Stimulated activated CD8-positive, alpha-beta memory T cell treated with anti-CD3 and anti-CD28 coated beads, Interleukin-2, amount 100 ng/mL, for 48 hours (primary cell): Measurements from ENCODE around the gene CALU.

Experiments
- DNase-seq, 2 donors: peaks; one replicate each; pipeline ENCODE4 v3.0.0-alpha.2; 2020; ENCODE audit warnings: low read depth in 2 of 2

CALU gene

DNA sequence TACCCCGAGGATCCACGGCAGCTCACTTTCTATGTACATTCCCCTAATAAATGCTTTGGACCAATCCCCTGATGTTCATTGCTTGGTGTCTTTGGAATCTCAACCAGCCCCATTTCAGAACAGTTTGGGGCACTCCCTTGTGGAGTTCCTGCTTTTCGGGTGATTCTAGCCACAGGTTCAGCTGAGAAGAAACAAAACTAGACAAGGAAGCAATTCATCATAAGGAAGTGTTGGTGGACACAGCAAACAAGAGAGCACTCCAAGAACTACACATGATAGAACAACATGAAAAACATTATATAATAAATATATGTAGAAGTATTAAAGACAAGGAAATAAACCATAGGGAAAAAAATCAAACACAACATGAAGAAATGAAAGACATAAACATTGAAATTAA lies 46.6 kb downstream of the CALU start:
- DNase-seq: no peak

- no peak for DNase-seq
Observed at GRCh38 chr7:128788446-128789412, 49.6 kb downstream of the CALU start.

DNA sequence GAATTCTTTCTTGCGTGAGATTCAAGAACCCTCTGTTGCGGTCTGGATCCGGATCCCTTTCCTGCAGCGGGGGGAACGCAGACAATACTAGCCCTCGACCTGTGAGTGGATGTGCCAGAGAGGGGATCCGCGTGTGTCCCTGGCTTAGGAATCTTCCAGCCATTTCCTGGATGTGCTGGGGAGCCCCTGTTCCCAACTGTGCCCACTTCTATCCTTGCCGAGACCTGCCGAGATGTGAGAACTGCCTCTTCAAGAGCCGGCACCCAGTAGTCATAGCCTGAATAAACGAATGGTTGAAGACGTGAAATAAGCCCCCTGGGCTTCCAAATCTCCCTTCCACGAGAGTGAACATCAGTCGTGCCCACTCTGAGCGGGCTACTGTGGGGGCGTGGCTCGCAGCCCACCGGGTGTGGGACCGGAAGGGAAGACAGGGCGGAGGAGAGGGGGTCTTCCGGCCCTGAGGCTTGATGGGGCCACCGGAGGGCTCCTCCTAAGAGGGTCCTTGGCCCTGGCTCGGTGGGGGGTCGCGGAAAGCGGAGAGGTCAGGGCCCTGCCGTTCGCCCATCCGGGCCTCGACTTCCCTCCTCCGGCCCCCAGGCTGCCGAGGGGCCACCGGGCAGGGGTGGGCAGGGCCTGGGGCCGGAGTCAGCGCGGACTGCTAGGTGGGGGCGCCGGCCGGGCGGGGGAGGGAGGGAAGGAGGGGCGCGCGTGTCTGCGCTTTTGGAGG lies 51.3 kb downstream of the CALU start:
- no peak for DNase-seq

DNA sequence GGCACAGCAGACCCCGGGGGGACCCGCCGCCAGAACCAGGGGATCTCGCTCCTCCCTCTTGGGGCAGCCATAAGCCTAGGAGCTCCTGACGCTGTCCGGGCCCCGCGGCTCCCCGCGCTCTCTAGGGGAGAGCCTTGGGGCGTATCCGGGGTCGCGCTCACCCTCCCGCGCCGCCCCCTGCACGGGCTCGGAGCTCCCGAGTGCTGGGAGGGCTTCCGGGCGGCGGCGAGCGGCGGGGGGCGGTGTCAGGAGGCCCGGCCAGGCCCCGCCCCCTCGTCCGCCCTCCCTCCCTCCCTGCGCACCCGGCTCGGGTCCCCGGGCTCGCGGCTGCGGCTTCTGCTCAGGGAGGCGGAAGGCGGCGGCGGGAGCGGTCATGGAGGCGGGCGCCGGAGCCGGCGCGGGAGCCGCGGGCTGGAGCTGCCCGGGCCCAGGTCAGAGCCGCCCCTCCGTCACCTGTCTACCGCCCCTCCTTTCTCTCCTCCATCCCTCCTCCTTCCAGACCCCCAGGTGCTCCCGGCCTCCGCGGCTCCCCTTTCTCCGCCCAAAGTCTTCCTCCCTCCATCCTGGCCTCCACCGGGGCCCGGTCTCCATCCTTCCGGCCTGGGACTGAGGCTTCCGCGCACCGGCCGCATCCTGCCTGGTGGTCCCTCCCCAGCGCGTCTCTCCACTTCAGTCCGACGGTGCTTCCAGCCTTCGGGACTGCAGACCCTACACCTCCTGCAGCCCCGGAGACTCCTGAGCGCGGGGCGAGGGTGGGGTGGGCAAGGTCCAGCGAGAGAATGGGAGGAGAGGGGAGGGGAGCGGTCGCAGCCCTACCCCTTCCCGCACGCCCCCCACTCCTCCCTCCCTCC lies 52.2 kb downstream of the CALU start, which contains the start of gene CCDC136:
TSS of gene CCDC136 (plus strand) at position 848 of the 851 bp plus-strand sequence. CDS start 444 bp downstream, outside the sequence.
- peak; percentile 70 for DNase-seq

- no peak for DNase-seq
Observed at GRCh38 chr7:128791972-128792327, 52.8 kb downstream of the CALU start.

GRCh38 chr7:128792471-128793180 lies 53.5 kb downstream of the CALU start:
- no peak for DNase-seq

DNA sequence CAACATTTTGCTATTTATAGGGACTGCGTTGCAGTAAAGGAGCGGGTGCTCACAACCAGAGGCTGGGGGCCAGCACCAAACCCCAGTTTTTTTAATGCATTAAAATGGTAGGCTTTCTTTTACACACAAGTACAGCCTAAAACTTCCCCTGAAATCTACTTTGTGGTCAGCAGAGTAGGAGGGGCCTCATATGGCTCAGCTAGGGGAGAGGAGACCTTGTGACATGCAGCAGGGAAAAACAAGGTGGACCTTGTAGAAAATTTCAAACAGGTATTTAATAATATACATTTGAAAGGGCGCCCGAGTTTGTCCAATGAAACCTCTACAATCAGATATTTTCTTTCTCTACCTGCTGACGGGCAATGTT lies 54.0 kb downstream of the CALU start:
- no peak for DNase-seq

DNA sequence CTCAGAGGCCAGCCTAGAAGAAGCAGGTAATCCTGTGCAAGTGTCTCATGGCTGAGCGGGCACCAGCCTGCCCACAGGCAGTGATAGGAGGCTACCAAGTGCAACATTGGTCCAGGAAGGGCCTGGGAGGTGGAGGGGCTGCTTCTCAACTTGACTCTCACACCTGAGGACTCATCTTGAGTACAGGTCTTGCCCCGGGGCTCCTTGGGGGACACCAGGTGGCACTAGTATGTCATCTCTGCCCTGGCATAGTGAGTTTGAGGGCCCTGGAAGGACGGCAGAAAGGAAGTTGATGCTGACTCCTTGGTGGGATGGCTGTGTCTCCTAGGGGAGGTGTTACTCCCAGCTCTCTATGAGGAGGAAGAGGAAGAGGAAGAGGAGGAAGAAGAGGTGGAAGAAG lies 54.9 kb downstream of the CALU start:
- no peak for DNase-seq

GRCh38 chr7:128794436-128794835 lies 55.3 kb downstream of the CALU start:
- no peak for DNase-seq

DNA sequence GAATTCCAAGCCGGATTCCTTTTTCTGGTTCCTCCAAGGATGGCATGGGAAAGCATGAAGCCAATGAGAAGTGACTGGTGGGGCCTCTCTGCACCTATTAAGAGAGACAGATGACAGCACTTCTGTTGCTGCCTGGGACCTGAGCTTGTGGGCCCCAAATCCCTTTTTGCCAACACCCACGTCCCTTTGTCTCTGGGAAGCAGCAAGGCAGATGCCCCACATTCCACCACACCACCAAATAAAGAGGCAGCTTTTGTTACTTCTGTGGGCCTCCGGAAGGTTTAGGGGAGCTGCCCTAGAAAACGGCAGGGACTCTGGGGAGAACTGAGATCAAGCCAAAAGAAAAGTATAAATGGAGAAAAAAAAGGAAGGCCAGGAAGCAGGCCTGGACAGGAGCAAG lies 56.0 kb downstream of the CALU start:
- no peak for DNase-seq

DNA sequence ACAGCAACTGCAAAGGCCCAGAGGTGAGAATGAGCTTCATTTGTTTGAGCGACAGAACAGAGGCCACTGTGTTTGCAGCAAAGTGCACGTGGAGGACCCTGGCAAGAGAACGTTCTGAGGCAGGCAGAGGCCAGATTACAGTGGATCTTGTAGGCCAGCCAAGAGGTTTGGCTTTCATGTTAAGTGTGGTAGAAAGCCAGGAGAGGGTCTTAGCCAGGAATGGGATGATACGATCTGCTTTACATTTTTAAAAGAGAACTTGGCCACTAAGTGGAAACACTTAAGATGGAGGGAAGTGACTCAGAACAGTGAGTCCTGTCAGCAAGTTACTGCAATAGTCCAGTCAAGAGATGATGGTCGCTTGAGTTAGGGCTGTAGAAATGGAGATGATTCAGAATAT lies 57.2 kb downstream of the CALU start:
- no peak for DNase-seq

- DNase-seq: no peak
Observed at GRCh38 chr7:128799451-128799850, 60.3 kb downstream of the CALU start.

GRCh38 chr7:128800567-128800966 lies 61.4 kb downstream of the CALU start:
- no peak for DNase-seq

GRCh38 chr7:128801003-128801402 lies 61.8 kb downstream of the CALU start:
- no peak for DNase-seq

DNA sequence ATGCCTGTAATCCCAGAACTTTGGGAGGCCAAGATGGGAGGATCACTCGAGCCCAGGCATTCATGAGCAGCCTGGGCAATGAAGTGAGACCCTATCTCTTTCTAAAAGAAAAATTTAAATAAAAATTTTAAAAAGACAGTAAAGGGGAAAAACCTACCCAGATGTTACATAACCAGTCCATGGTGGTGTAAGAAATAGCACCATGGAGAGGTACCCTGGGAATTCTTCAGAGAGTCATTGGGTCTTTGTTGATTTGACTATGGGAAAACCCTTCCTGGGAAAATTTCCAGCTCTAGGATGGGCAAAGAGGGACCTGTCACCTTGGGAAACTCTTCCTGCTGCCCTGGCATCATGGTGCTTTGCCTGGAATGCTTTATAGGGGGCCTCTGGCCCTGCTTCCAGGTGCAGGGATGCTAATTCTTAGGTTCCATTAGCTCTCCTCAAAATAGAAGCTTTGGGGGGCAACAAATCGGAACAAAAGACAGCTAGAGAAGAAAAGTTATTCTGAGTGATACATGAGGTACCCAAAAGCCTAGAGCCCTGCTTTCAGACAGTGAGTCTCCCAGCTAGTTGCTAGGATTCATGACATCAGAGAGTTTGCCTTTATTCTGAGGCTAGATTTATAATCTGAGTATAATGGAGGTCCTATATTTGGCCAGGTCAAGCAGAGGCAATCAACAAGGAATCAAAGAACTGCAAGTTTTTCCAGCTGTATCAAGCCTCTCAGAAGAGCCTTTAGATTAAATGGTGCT lies 62.7 kb downstream of the CALU start:
- DNase-seq: no peak

DNA sequence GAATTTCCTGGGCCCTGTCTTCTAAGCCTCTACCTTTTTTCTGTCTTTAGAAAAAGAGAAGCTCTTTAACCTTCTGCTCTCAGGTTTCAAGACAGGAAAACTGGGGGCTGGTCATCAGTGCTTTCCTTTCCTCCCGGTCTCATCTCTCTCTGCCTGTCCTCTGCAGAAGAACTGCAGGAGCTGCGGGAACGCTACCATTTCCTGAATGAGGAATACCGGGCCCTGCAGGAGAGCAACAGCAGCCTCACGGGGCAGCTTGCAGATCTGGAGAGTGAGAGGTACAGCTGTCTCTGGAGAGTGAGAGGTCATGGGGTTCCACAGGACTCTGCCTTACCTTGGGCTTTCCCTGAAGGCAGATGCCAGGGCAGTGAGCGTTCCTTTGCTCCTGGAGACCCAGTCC lies 65.3 kb downstream of the CALU start:
- no peak for DNase-seq

DNA sequence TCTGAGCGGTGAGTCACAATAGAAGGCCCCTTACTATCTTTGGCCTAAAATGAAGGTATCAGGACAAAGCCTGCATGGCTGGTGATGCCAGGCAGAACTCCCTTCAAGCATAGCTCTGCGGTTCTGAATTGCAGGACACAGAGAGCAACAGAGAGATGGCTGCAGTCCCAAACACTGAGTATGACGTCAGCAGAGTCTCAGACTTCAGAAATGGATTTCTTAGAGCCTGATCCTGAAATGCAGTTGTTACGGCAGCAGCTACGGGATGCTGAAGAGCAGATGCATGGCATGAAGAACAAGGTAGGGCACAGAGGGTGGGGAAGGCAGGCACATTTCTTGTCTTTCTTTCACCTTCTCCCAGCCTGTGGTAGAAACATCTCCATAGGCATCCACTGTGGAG lies 66.1 kb downstream of the CALU start:
- DNase-seq: no peak

DNA sequence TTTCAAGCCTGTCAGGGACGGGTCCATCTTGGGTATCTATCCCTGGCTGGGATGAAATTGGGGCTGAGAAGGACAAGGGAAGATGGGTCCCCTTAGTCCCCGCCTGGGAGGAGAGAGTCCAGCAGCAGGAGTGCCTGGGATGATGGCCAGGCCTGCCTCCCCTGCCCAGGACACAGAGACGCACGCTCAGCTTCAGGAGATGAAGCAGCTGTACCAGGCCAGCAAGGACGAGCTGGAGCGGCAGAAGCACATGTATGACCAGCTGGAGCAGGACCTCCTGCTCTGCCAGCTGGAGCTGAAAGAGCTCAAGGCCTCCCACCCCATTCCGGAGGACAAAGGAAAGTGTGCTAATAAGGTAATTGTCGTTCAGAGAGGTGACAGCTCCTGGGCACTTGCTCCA lies 68.0 kb downstream of the CALU start:
- DNase-seq: no peak

- DNase-seq: no peak
Observed at GRCh38 chr7:128809363-128809762, 70.2 kb downstream of the CALU start.

- DNase-seq: no peak
Observed at GRCh38 chr7:128810473-128810872, 71.3 kb downstream of the CALU start.

DNA sequence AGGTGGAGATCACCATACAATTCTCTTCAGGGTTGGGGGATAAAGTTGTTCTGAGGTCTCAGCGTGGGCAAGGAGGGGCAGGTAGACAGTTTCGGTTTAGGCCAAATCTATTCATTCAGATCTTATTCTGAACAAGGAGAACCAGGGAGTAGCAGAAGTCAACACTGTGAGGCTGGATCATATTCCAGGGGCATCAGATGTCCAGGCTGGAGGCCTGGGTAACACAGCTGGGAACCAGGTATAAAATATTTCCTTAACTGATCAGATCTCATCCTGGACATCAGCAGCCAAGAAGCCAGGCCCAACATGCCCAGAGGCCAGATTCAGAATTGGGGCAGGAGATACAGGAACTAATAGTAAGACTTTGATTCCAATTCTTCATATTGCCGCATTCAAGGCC lies 71.8 kb downstream of the CALU start:
- DNase-seq: no peak
